DOHH2 (cell line): Measurements from ENCODE around the gene MLKL.

ENCODE experiments used
- EZH2phosphoT487 ChIP-seq: fragments of 200-600 bp; sonication (generic); IDR thresholded peaks from 2 replicates; pipeline ENCODE4 v1.6.1; 2017; ENCODE audit warnings: borderline replicate concordance, mild to moderate bottlenecking, antibody characterized with exemption, low read length, moderate library complexity, mixed read lengths
- TF ChIP-seq, protein P1 (sequence below): fragments of 200-600 bp; sonication (generic); IDR thresholded peaks from one replicate; pipeline ENCODE4 v1.5.1; 2014; ENCODE audit warnings: antibody characterized with exemption, mild to moderate bottlenecking, low read depth, low read length; ENCODE audit not compliant: poor library complexity, severe bottlenecking

DNA sequence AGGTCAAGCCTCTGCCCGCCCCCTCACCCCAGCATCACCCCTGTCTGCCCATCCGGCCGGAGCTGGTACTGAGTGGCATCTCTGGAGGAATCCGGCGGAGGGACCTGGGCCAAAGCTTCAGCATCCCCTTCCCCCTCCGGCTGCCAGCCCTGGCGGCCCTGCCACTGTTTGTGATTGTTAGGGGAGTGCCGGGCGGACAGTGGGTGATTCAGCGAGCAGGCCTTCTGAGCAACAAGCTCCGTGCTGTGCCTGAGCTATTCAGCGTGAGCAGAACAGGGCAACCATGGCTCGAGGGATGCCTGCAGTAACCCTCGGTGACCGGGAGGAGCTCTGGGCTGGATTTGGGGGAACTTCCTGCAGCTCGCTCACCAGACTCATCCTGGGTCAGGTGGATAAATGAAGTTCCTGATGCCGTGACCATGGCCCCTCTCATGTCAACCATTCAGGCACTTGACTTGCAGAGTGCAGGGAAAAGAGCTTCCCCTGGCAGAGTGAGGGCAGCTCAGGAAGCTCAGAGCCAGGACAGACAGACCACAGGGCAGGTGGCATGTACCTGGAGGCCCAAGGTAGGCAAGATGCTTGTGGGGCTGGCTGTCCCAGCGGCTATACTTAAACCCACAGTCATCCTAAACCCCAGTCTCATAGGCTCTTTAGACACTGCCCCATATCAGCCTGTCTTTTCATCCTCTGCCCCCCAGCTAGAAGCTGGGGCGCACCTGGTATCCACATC, 24.3 kb upstream of the MLKL start:
- TF ChIP-seq, protein P1, sequence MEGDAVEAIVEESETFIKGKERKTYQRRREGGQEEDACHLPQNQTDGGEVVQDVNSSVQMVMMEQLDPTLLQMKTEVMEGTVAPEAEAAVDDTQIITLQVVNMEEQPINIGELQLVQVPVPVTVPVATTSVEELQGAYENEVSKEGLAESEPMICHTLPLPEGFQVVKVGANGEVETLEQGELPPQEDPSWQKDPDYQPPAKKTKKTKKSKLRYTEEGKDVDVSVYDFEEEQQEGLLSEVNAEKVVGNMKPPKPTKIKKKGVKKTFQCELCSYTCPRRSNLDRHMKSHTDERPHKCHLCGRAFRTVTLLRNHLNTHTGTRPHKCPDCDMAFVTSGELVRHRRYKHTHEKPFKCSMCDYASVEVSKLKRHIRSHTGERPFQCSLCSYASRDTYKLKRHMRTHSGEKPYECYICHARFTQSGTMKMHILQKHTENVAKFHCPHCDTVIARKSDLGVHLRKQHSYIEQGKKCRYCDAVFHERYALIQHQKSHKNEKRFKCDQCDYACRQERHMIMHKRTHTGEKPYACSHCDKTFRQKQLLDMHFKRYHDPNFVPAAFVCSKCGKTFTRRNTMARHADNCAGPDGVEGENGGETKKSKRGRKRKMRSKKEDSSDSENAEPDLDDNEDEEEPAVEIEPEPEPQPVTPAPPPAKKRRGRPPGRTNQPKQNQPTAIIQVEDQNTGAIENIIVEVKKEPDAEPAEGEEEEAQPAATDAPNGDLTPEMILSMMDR: no peak
- no peak for TF ChIP-seq EZH2phosphoT487
